Gastrocnemius medialis (tissue), 4 donors: ENCODE results near the gene PTGDR2.

Experiments
- POLR2A ChIP-seq, 2 donors: fragments of 450-650 bp; IDR thresholded peaks; one replicate each; pipeline ENCODE4 v1.6.1; 2017; ENCODE audit warnings: antibody characterized with exemption in 2 of 2, mild to moderate bottlenecking in 2 of 2, moderate library complexity in 2 of 2
- TF ChIP-seq, protein P1 (sequence below), 5 experiments: fragments of 450-650 bp in 3 of 5; fragments of 200-600 bp in 2 of 5; sonication (generic) in 2 of 5; IDR thresholded peaks in 4 of 5; conservative IDR thresholded peaks in 1 of 5; 1 replicate in 4 of 5; 2 replicates in 1 of 5; pipeline ENCODE4 v1.5.1; 2016 to 2019; ENCODE audit warnings: antibody characterized with exemption in 5 of 5, mild to moderate bottlenecking in 3 of 5, moderate library complexity in 3 of 5

DNA sequence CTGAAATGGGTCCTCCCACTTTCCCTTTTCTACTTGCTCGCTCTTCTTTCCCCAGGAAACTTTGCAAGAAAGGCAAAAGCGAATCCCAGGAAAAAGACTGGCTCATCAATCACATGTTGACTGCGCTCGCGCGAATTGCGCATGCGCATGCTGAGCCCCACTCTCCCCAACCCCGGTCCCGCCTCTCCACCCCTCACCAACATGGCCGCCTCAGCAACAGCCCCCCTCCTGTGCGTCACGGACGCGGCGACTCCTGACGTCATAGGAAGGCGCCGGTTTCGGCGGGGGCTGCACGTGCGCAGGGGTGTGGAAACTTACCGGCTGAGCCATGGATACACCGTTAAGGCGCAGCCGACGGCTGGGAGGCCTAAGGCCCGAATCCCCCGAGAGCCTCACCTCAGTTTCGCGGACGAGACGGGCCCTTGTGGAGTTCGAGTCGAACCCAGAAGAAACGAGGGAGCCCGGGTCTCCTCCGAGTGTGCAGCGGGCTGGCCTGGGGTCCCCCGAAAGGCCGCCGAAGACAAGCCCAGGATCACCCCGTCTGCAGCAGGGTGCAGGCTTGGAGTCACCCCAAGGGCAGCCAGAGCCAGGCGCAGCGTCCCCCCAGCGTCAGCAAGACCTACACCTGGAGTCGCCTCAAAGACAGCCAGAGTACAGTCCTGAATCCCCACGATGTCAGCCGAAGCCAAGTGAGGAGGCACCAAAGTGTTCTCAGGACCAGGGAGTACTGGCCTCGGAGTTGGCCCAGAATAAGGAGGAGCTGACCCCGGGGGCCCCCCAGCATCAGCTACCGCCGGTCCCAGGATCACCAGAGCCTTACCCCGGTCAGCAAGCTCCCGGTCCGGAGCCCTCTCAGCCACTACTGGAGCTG is 13.7 kb downstream of the PTGDR2 start, which contains the start of gene CCDC86:
- TF ChIP-seq, protein P1, sequence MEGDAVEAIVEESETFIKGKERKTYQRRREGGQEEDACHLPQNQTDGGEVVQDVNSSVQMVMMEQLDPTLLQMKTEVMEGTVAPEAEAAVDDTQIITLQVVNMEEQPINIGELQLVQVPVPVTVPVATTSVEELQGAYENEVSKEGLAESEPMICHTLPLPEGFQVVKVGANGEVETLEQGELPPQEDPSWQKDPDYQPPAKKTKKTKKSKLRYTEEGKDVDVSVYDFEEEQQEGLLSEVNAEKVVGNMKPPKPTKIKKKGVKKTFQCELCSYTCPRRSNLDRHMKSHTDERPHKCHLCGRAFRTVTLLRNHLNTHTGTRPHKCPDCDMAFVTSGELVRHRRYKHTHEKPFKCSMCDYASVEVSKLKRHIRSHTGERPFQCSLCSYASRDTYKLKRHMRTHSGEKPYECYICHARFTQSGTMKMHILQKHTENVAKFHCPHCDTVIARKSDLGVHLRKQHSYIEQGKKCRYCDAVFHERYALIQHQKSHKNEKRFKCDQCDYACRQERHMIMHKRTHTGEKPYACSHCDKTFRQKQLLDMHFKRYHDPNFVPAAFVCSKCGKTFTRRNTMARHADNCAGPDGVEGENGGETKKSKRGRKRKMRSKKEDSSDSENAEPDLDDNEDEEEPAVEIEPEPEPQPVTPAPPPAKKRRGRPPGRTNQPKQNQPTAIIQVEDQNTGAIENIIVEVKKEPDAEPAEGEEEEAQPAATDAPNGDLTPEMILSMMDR (IDR thresholded peaks at IDR 0.05 in 4 of 5, conservative IDR thresholded peaks at IDR 0.05 in 1 of 5), result peak in 2 of 5 experiments; percentile 40 to 50
- peak; percentile 34 to 50 for TF ChIP-seq POLR2A (IDR thresholded peaks at IDR 0.05)
